T-helper 1 cell treated with Interleukin-12 subunit alpha and Interleukin-12 subunit beta and Interleukin-4 antibody, amounts not matched to agents 30 μg/mL and 1 μg/mL, for 36 hours (primary cell): Measurements from ENCODE around the gene FGD5.

Experiments
- H3K27ac Mint-ChIP-seq: one replicate; pipeline ENCODE4 v1.8.0; 2021; ENCODE audit warnings: mild to moderate bottlenecking, mixed read lengths
- H3K27me3 Mint-ChIP-seq: one replicate; pipeline ENCODE4 v1.8.0; 2021; ENCODE audit warnings: low read depth, mixed read lengths
- H3K36me3 Mint-ChIP-seq: one replicate; pipeline ENCODE4 v1.8.0; 2021; ENCODE audit warnings: low read depth, mixed read lengths
- H3K4me1 Mint-ChIP-seq: one replicate; pipeline ENCODE4 v1.8.0; 2021; ENCODE audit warnings: low read depth, mixed read lengths
- H3K4me3 Mint-ChIP-seq: one replicate; pipeline ENCODE4 v1.8.0; 2021; ENCODE audit warnings: mild to moderate bottlenecking, moderate library complexity, mixed read lengths
- H3K9me3 Mint-ChIP-seq: one replicate; pipeline ENCODE4 v1.8.0; 2021; ENCODE audit warnings: mixed read lengths

Gene FGD5

GRCh38 chr3:14780927-14781507 lies 37.7 kb upstream of the FGD5 start:
- Mint-ChIP-seq H3K36me3 (no peaks in the 10 kb centered on the region), H3K4me3 (no peak overlapping the region), H3K4me1 (no peaks in the 10 kb centered on the region), H3K27ac (no peak overlapping the region), H3K9me3 (peaks cover 6% of the 10 kb centered on the region), H3K27me3 (peaks cover 12% of the 10 kb centered on the region)

GRCh38 chr3:14783480-14784086 lies 35.2 kb upstream of the FGD5 start:
- H3K27ac Mint-ChIP-seq: no peak overlapping the region
- peaks cover 16% of the 10 kb centered on the region for H3K27me3 Mint-ChIP-seq
- no peaks in the 10 kb centered on the region for H3K4me1 Mint-ChIP-seq
- no peak overlapping the region for H3K4me3 Mint-ChIP-seq
- H3K9me3 Mint-ChIP-seq: peaks cover 5% of the 10 kb centered on the region
- no peaks in the 10 kb centered on the region for H3K36me3 Mint-ChIP-seq

GRCh38 chr3:14784087-14784681 lies 34.6 kb upstream of the FGD5 start:
- Mint-ChIP-seq H3K9me3 (no peaks in the 10 kb centered on the region), H3K27me3 (peaks cover 16% of the 10 kb centered on the region), H3K27ac (no peak overlapping the region), H3K36me3 (no peaks in the 10 kb centered on the region), H3K4me1 (no peaks in the 10 kb centered on the region), H3K4me3 (no peak overlapping the region)

- Mint-ChIP-seq H3K9me3 (no peaks in the 10 kb centered on the region), H3K36me3 (no peaks in the 10 kb centered on the region), H3K4me1 (no peaks in the 10 kb centered on the region), H3K27me3 (peaks cover 16% of the 10 kb centered on the region), H3K4me3 (no peak overlapping the region), H3K27ac (no peak overlapping the region)
Observed at GRCh38 chr3:14785207-14786155, 33.3 kb upstream of the FGD5 start.

GRCh38 chr3:14786369-14786768 lies 32.4 kb upstream of the FGD5 start:
- H3K9me3 Mint-ChIP-seq: no peaks in the 10 kb centered on the region
- no peak overlapping the region for H3K27ac Mint-ChIP-seq
- no peaks in the 10 kb centered on the region for H3K36me3 Mint-ChIP-seq
- H3K4me1 Mint-ChIP-seq: no peaks in the 10 kb centered on the region
- no peak overlapping the region for H3K4me3 Mint-ChIP-seq
- peaks cover 20% of the 10 kb centered on the region for H3K27me3 Mint-ChIP-seq

GRCh38 chr3:14787630-14788029 lies 31.1 kb upstream of the FGD5 start:
- no peak overlapping the region for H3K4me3 Mint-ChIP-seq
- peaks cover 22% of the 10 kb centered on the region for H3K27me3 Mint-ChIP-seq
- no peaks in the 10 kb centered on the region for H3K4me1 Mint-ChIP-seq
- no peaks in the 10 kb centered on the region for H3K9me3 Mint-ChIP-seq
- H3K27ac Mint-ChIP-seq: no peak overlapping the region
- H3K36me3 Mint-ChIP-seq: no peaks in the 10 kb centered on the region

GRCh38 chr3:14788644-14789043 lies 30.1 kb upstream of the FGD5 start:
- Mint-ChIP-seq H3K36me3 (no peaks in the 10 kb centered on the region), H3K4me1 (no peaks in the 10 kb centered on the region), H3K27ac (no peak overlapping the region), H3K9me3 (no peaks in the 10 kb centered on the region), H3K4me3 (no peak overlapping the region), H3K27me3 (peaks cover 22% of the 10 kb centered on the region)

- Mint-ChIP-seq H3K4me1 (no peaks in the 10 kb centered on the region), H3K4me3 (no peak overlapping the region), H3K27me3 (peaks cover 26% of the 10 kb centered on the region), H3K27ac (no peak overlapping the region), H3K9me3 (no peaks in the 10 kb centered on the region), H3K36me3 (no peaks in the 10 kb centered on the region)
Observed at GRCh38 chr3:14789221-14789620, 29.5 kb upstream of the FGD5 start.

- Mint-ChIP-seq H3K36me3 (no peaks in the 10 kb centered on the region), H3K27me3 (peaks cover 32% of the 10 kb centered on the region), H3K4me1 (no peaks in the 10 kb centered on the region), H3K27ac (no peak overlapping the region), H3K4me3 (no peak overlapping the region), H3K9me3 (no peaks in the 10 kb centered on the region)
Observed at GRCh38 chr3:14789640-14790285, 29.0 kb upstream of the FGD5 start.

GRCh38 chr3:14791343-14791945 lies 27.3 kb upstream of the FGD5 start:
- H3K27ac Mint-ChIP-seq: no peak overlapping the region
- no peaks in the 10 kb centered on the region for H3K4me1 Mint-ChIP-seq
- H3K36me3 Mint-ChIP-seq: no peaks in the 10 kb centered on the region
- H3K4me3 Mint-ChIP-seq: no peak overlapping the region
- H3K9me3 Mint-ChIP-seq: no peaks in the 10 kb centered on the region
- H3K27me3 Mint-ChIP-seq: peaks cover 38% of the 10 kb centered on the region

- H3K27ac Mint-ChIP-seq: no peak overlapping the region
- H3K9me3 Mint-ChIP-seq: no peaks in the 10 kb centered on the region
- peaks cover 38% of the 10 kb centered on the region for H3K27me3 Mint-ChIP-seq
- H3K4me1 Mint-ChIP-seq: no peaks in the 10 kb centered on the region
- H3K36me3 Mint-ChIP-seq: no peaks in the 10 kb centered on the region
- H3K4me3 Mint-ChIP-seq: no peak overlapping the region
Observed at GRCh38 chr3:14792691-14793121, 26.1 kb upstream of the FGD5 start.

GRCh38 chr3:14793126-14793857 lies 25.5 kb upstream of the FGD5 start:
- H3K9me3 Mint-ChIP-seq: no peaks in the 10 kb centered on the region
- no peak overlapping the region for H3K4me3 Mint-ChIP-seq
- no peaks in the 10 kb centered on the region for H3K36me3 Mint-ChIP-seq

GRCh38 chr3:14793858-14794234 lies 24.9 kb upstream of the FGD5 start:
- peaks cover 34% of the 10 kb centered on the region for H3K27me3 Mint-ChIP-seq
- H3K36me3 Mint-ChIP-seq: no peaks in the 10 kb centered on the region
- H3K27ac Mint-ChIP-seq: no peak overlapping the region
- no peaks in the 10 kb centered on the region for H3K9me3 Mint-ChIP-seq
- H3K4me3 Mint-ChIP-seq: no peak overlapping the region
- no peaks in the 10 kb centered on the region for H3K4me1 Mint-ChIP-seq

More at GRCh38 chr3:14793126-14793857, 25.5 kb upstream of the FGD5 start:
- no peaks in the 10 kb centered on the region for H3K4me1 Mint-ChIP-seq
- peaks cover 34% of the 10 kb centered on the region for H3K27me3 Mint-ChIP-seq
- no peak overlapping the region for H3K27ac Mint-ChIP-seq
